CD4-positive, alpha-beta memory T cell (primary cell): ENCODE results near the gene NDE1. TPM values are rescaled to one million over a fixed set of nuclear protein-coding genes. Genes with fewer than 3 reads are reported as not detected.
"Not testable (repeated sequence)": the region's sequence is repeated elsewhere in the genome, so short reads cannot be mapped to it uniquely, and the experiment has no call there.

Source experiments
- CTCF ChIA-PET: fragments of 350-600 bp; sonication (Branson Sonifier 250); formaldehyde crosslinking; loops from one replicate; lab custom pipeline; 2021; ENCODE audit warnings: inconsistent platforms; ENCODE audit not compliant: partially characterized antibody; lab: Charles Lee
- POLR2A ChIA-PET: fragments of 350-600 bp; sonication (Branson Sonifier 250); formaldehyde crosslinking; loops from one replicate; lab custom pipeline; 2021; ENCODE audit not compliant: partially characterized antibody; lab: Charles Lee
- DNase-seq, 5 donors: peaks; one replicate each; pipeline versions ENCODE4 v3.0.0 to v3.0.0-alpha.2; 2020 to 2022; ENCODE audit warnings: mixed read lengths in 1 of 5
- H3K27ac ChIP-seq: one replicate; pipeline ENCODE4 v1.7.0; 2013; ENCODE audit warnings: low read depth, low read length
- H3K27me3 ChIP-seq: 2 replicates; pipeline ENCODE4 v1.7.0; 2013; ENCODE audit warnings: mild to moderate bottlenecking, low read length, moderate library complexity; ENCODE audit not compliant: insufficient read depth
- H3K36me3 ChIP-seq: 2 replicates; pipeline ENCODE4 v1.7.0; 2013; ENCODE audit warnings: mild to moderate bottlenecking, low read length, moderate library complexity; ENCODE audit not compliant: insufficient read depth
- H3K4me1 ChIP-seq: 2 replicates; pipeline ENCODE4 v1.7.0; 2013; ENCODE audit warnings: mild to moderate bottlenecking, low read length, moderate library complexity; ENCODE audit not compliant: insufficient read depth
- H3K4me3 ChIP-seq, 2 donors: one replicate each; pipeline ENCODE4 v1.7.0; 2013; ENCODE audit warnings: low read length in 2 of 2, mild to moderate bottlenecking in 1 of 2
- H3K9me3 ChIP-seq, 2 donors: one replicate each; pipeline ENCODE4 v1.7.0; 2013; ENCODE audit warnings: low read length in 2 of 2, control low read depth in 1 of 2; ENCODE audit not compliant: control insufficient read depth in 1 of 2
- H3K27ac Mint-ChIP-seq, 7 donors: one replicate each; pipeline ENCODE4 v1.8.0; 2020 to 2021; ENCODE audit warnings: mixed read lengths in 7 of 7, mild to moderate bottlenecking in 6 of 7, inconsistent platforms in 3 of 7, moderate library complexity in 3 of 7
- H3K27me3 Mint-ChIP-seq, 2 donors: one replicate each; pipeline ENCODE4 v1.8.0; 2020 to 2021; ENCODE audit warnings: mixed read lengths in 2 of 2
- H3K36me3 Mint-ChIP-seq, 2 donors: one replicate each; pipeline ENCODE4 v1.8.0; 2020 to 2021; ENCODE audit warnings: mixed read lengths in 2 of 2, inconsistent platforms in 1 of 2, mild to moderate bottlenecking in 1 of 2
- H3K4me1 Mint-ChIP-seq, 4 donors: one replicate each; pipeline ENCODE4 v1.8.0; 2020 to 2021; ENCODE audit warnings: mixed read lengths in 4 of 4, mild to moderate bottlenecking in 1 of 4
- H3K4me3 Mint-ChIP-seq, 8 donors: one replicate each; pipeline ENCODE4 v1.8.0; 2020 to 2021; ENCODE audit warnings: mixed read lengths in 8 of 8, mild to moderate bottlenecking in 7 of 8, moderate library complexity in 6 of 8, inconsistent platforms in 3 of 8
- H3K9me3 Mint-ChIP-seq, 8 donors: one replicate each; pipeline ENCODE4 v1.8.0; 2020 to 2021; ENCODE audit warnings: mixed read lengths in 8 of 8, mild to moderate bottlenecking in 5 of 8, inconsistent platforms in 3 of 8, moderate library complexity in 1 of 8
- intact Hi-C: fragments of 100-400 bp; cut with micrococcal nuclease; formaldehyde crosslinking; loops from one replicate; pipeline ENCODE4 v1.15.1; 2023
- polyA plus RNA-seq, 2 donors: library from polyadenylated mRNA; unstranded; fragments of 300-500 nt; fragmentation: Illumina TruSeq; gene quantifications; one replicate each; pipeline ENCODE4 v1.2.3, GENCODE V29; 2021
- total RNA-seq, 2 experiments: library from RNA; stranded (reverse); gene quantifications; one replicate each; pipeline ENCODE4 v1.2.3, GENCODE V29; 2021

Gene NDE1
- total and polyA plus RNA-seq, 4 experiments from 2014 or later, result 15.3 to 128 (median 93.8) TPM

DNA sequence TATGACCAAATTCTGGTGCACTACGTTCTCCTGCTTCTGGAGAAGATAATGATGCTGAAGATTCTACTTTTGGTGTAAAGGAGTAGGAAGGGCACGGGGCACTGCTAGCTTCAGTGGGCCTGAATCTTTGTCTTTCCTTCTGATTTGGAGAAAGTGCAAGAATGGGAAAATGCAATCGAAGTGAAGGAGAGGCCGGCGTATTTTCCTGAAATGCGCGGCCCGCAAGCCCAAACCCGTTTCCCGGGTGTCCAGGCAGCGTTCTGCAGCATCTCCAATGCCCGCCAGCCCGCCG, 372 bp upstream of the NDE1 start:
- H3K9me3 Mint-ChIP-seq, result no peaks in the 10 kb centered on the region
- intact Hi-C loops, result loop anchor here (1.0 to 2.0 kb wide), 3 partner anchors 7 to 23 kb away; no protein-coding TSS in a partner anchor
- H3K27ac Mint-ChIP-seq, result peak overlapping the region; percentile 90 to 96 (median 93)
- DNase-seq, result no peak
- Histone ChIP-seq H3K36me3 (peaks cover 7% of the 10 kb centered on the region), H3K27ac (peak overlapping the region; percentile 98), H3K4me1 (peaks cover 44% of the 10 kb centered on the region), H3K9me3 (no peaks in the 10 kb centered on the region), H3K27me3 (no peaks in the 10 kb centered on the region), H3K4me3 (peak overlapping the region; percentile 28 to 76)
- peaks cover 5 to 29% of the 10 kb centered on the region in 2 donors for H3K36me3 Mint-ChIP-seq
- H3K4me3 Mint-ChIP-seq, result peak overlapping the region; percentile 82 to 100 (median 90)
- peaks cover 18 to 43% (median 31%) of the 10 kb centered on the region in 4 donors for H3K4me1 Mint-ChIP-seq
- ChIA-PET CTCF (interaction anchor here (1.7 kb wide), 1 partner anchor 19 kb away, joined by 3 read pairs; no protein-coding TSS in a partner anchor), POLR2A (interaction anchor here (0.6 to 3.1 kb wide), 5 partner anchors 9 to 675 kb away, joined by 3 to 12 read pairs (median 5); partner anchors contain the start of gene PDXDC1)
- H3K27me3 Mint-ChIP-seq, result no peaks in the 10 kb centered on the region

DNA sequence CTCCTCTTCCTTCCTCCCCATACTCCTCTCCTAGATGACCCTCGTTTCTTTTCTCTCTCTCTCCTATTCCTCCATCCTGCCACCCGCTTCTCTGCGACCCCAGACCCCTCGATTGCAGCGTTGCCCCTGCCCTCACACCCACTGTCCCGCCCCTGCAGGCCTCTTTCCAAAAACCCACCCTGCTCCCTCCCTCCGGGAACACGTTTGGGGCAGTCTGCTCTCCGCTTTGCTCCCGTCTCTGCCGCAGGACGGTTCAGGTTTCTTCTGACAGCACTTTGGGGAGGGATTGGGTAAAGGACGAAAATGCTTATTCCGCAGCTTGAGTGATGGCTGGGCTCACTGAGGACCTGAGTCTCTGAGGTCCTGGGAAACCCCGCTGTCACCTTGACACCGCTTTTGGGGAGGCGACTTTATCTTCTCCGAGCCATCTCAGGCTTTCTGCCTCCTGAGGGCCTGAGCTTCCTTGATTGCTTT, 690 bp downstream of the NDE1 start:
- Histone ChIP-seq H3K4me3 (peak overlapping the region; percentile 76 to 88), H3K27ac (peak overlapping the region; percentile 98), H3K36me3 (peaks cover 7% of the 10 kb centered on the region), H3K4me1 (peaks cover 48% of the 10 kb centered on the region), H3K9me3 (no peaks in the 10 kb centered on the region), H3K27me3 (no peaks in the 10 kb centered on the region)
- intact Hi-C loops, result loop anchor here (1.0 to 2.0 kb wide), 3 partner anchors 8 to 22 kb away; no protein-coding TSS in a partner anchor
- Mint-ChIP-seq H3K27ac (peak overlapping the region; percentile 98 to 100 (median 99)), H3K9me3 (no peaks in the 10 kb centered on the region), H3K4me1 (peaks cover 19 to 43% (median 32%) of the 10 kb centered on the region in 4 donors), H3K36me3 (peaks cover 5 to 30% of the 10 kb centered on the region in 2 donors), H3K4me3 (peak overlapping the region; percentile 97 to 100 (median 99)), H3K27me3 (no peaks in the 10 kb centered on the region)
- ChIA-PET CTCF (interaction anchor here (1.1 to 1.7 kb wide), 3 partner anchors 9 to 21 kb away, joined by 3 to 4 read pairs (median 4); no protein-coding TSS in a partner anchor), POLR2A (interaction anchor here (0.6 to 3.1 kb wide), 6 partner anchors 8 to 61 kb away, joined by 3 to 21 read pairs (median 8); partner anchors contain the start of gene MARF1)
- peak; percentile 36 to 84 (median 40) for DNase-seq

DNA sequence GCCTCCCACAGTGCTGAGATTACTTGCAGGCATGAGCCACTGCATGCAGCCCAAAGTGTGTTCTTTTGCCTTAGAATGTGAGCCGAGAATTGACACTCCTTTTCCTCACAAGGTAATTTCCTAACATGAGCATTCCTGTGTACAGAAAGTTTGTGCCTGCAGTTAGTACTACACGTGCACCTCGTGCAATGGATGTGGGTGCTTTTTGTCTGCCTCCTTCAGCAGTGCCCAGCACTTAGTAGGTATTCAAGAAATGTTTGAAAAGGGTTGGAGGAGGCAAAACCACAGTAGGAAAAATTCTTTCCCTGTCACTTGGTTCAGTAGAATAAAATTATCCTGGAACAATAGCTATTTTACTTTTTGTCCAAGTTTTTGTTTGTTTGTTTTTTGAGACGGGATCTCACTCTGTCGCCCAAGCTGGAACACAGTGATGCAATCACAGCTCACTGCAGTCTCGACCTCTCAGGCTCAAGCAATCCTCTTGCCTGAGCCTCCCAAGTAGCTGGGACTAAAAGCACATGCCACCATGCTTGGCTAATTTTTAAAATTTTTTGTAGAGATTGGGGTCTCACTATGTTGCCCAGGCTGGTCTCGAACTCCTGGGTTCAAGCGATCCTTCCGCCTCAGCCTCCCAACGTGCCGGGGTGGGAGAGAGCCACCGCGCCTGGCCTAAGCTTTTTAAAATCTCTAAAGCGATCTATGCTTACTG, 2.4 kb downstream of the NDE1 start:
- intact Hi-C loops, result no loop called here
- Histone ChIP-seq H3K27me3 (no peaks in the 10 kb centered on the region), H3K27ac (no peak overlapping the region), H3K4me1 (peaks cover 57% of the 10 kb centered on the region), H3K36me3 (peaks cover 7% of the 10 kb centered on the region), H3K9me3 (no peaks in the 10 kb centered on the region), H3K4me3 (no peak overlapping the region)
- peak overlapping the region; percentile 49 to 100 (median 98) for H3K4me3 Mint-ChIP-seq
- no peak for DNase-seq
- ChIA-PET POLR2A (interaction anchor here (1.1 to 1.4 kb wide), 3 partner anchors 10 to 17 kb away, joined by 4 to 6 read pairs (median 4); partner anchors contain the start of gene MARF1), CTCF (interaction anchor here (1.1 to 2.9 kb wide), 2 partner anchors 9 to 10 kb away, joined by 3 to 16 read pairs; partner anchors contain the start of gene MARF1)
- no peaks in the 10 kb centered on the region for H3K9me3 Mint-ChIP-seq
- H3K27ac Mint-ChIP-seq, result peak overlapping the region; percentile 47 to 98 (median 67)
- H3K4me1 Mint-ChIP-seq, result peaks cover 28 to 58% (median 43%) of the 10 kb centered on the region in 4 donors
- H3K36me3 Mint-ChIP-seq, result peaks cover 5 to 42% of the 10 kb centered on the region in 2 donors
- no peaks in the 10 kb centered on the region for H3K27me3 Mint-ChIP-seq

DNA sequence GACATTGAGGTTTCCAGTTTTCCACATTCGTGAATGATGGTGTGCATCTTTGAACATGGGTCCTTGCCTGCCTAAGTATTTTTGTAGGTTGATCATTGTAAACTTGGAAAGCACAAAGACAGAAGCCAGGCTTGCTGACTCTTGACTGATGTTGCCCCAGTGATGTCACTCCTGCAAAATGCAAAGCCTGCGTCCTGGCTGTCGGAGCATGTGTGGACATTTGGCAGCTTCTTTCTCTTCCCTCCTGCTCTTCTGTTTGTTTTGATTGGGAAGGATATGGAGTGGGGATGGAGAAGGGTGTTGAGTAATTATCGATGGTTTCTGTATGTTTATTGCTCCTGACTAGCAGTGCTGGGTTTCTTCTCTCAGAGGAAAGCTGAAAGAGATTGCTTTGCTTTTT, 3.2 kb downstream of the NDE1 start:
- ChIA-PET POLR2A (interaction anchor here (1.1 to 1.4 kb wide), 3 partner anchors 10 to 18 kb away, joined by 4 to 6 read pairs (median 4); partner anchors contain the start of gene MARF1), CTCF (interaction anchor here (1.1 to 2.9 kb wide), 3 partner anchors 9 to 19 kb away, joined by 3 to 16 read pairs (median 3); partner anchors contain the start of gene MARF1)
- intact Hi-C loops, result no loop called here
- H3K27ac ChIP-seq, result no peak overlapping the region
- Mint-ChIP-seq H3K9me3 (no peaks in the 10 kb centered on the region), H3K4me1 (peaks cover 35 to 66% (median 51%) of the 10 kb centered on the region in 4 donors), H3K27me3 (no peaks in the 10 kb centered on the region), H3K36me3 (peaks cover 5 to 46% of the 10 kb centered on the region in 2 donors), H3K4me3 (peak overlapping the region; percentile 49 to 99 (median 65)), H3K27ac (peak overlapping the region; percentile 47 to 98 (median 64))
- no peaks in the 10 kb centered on the region for H3K27me3 ChIP-seq
- H3K36me3 ChIP-seq, result peaks cover 7% of the 10 kb centered on the region
- H3K4me1 ChIP-seq, result peaks cover 64% of the 10 kb centered on the region
- H3K9me3 ChIP-seq, result no peaks in the 10 kb centered on the region
- no peak for DNase-seq
- H3K4me3 ChIP-seq, result no peak overlapping the region

GRCh38 chr16:15654591-15654990, 4.5 kb downstream of the NDE1 start:
- Histone ChIP-seq H3K4me3 (no peak overlapping the region), H3K9me3 (no peaks in the 10 kb centered on the region), H3K27me3 (no peaks in the 10 kb centered on the region), H3K27ac (no peak overlapping the region), H3K36me3 (peaks cover 7% of the 10 kb centered on the region), H3K4me1 (peaks cover 73% of the 10 kb centered on the region)
- H3K9me3 Mint-ChIP-seq, result no peaks in the 10 kb centered on the region
- intact Hi-C loops, result no loop called here
- POLR2A ChIA-PET, result interaction anchor here (0.6 kb wide), 1 partner anchor 351 kb away, joined by 4 read pairs; no protein-coding TSS in a partner anchor
- CTCF ChIA-PET, result interaction anchor here (0.9 kb wide), 1 partner anchor 13 kb away, joined by 3 read pairs; no protein-coding TSS in a partner anchor
- peaks cover 5 to 50% of the 10 kb centered on the region in 2 donors for H3K36me3 Mint-ChIP-seq
- no peaks in the 10 kb centered on the region for H3K27me3 Mint-ChIP-seq
- no peak overlapping the region for H3K4me3 Mint-ChIP-seq
- H3K4me1 Mint-ChIP-seq, result peaks cover 42 to 75% (median 57%) of the 10 kb centered on the region in 4 donors
- no peak for DNase-seq
- peak overlapping the region in 5 of 7 donors; percentile 6 to 98 (median 47) for H3K27ac Mint-ChIP-seq

DNA sequence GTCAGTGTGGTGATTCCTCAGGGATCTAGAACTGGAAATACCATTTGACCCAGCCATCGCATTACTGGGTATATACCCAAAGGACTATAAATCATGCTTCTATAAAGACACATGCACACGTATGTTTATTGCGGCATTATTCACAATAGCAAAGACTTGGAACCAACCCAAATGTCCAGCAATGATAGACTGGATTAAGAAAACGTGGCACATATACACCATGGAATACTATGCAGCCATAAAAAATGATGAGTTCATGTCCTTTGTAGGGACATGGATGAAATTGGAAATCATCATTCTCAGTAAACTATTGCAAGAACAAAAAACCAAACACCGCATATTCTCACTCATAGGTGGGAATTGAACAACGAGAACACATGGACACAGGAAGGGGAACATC, 5.5 kb downstream of the NDE1 start:
- H3K9me3 ChIP-seq, H3K4me3 ChIP-seq, intact Hi-C loops, DNase-seq, H3K36me3 ChIP-seq, H3K9me3 Mint-ChIP-seq, H3K27me3 ChIP-seq, H3K27ac ChIP-seq, CTCF ChIA-PET, H3K4me3 Mint-ChIP-seq, H3K27me3 Mint-ChIP-seq: not testable (repeated sequence)
- peaks cover 7 to 49% of the 10 kb centered on the region in 2 donors for H3K36me3 Mint-ChIP-seq
- POLR2A ChIA-PET, result interaction anchor here (0.6 kb wide), 1 partner anchor 212 kb away, joined by 3 read pairs; no protein-coding TSS in a partner anchor
- H3K4me1 Mint-ChIP-seq, result peaks cover 46 to 78% (median 63%) of the 10 kb centered on the region in 4 donors
- peaks cover 80% of the 10 kb centered on the region for H3K4me1 ChIP-seq
- peak overlapping the region in 1 of 7 donors; percentile 63 for H3K27ac Mint-ChIP-seq
